OCI-LY3 (cell line): Measurements from ENCODE around the gene TMEM54.

Source experiments
- CTCF ChIP-seq: fragments of 200-600, 300-600 bp; sonication (generic); IDR thresholded peaks from 2 replicates; pipeline ENCODE4 v1.5.1; 2014; ENCODE audit warnings: antibody characterized with exemption, low read length, low read depth
- EZH2phosphoT487 ChIP-seq: fragments of 200-600 bp; shearing (Covaris generic); IDR thresholded peaks from 2 replicates; pipeline ENCODE4 v1.6.1; 2018; ENCODE audit warnings: antibody characterized with exemption, mixed run types, low read depth

GRCh38 chr1:32903991-32904785 is 3.0 kb upstream of the TMEM54 start:
- TF ChIP-seq CTCF (no peak), EZH2phosphoT487 (no peak)
